ENCODE measurements around the gene SBF1. TPM values are rescaled to one million over a fixed set of nuclear protein-coding genes. Genes with fewer than 3 reads are reported as not detected.

Gene SBF1
- polyA plus RNA-seq, 1 of the 3 experiments (the other 2 are of a cell fraction): 29.1 TPM

DNA sequence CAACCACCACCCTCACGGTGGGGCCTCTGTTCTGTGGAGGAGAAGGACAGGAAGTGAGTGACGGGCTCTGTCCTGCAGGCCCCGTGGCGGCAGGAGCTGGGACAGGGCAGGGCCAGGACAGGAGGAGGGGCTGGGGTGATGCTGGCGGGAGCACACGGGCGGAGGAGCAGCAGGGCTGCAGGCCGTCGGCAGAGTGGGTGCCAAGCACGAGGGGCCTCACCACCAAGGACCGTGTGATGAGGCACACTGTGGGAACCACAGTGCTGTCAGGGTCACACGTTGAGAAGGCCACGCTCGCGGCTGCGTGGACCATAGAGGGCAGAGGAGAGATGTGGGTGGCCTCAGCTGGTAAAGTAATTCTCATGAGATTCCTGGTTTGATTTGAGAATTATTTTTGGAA, 42.1 kb upstream of the SBF1 start:
- no peak overlapping the region for H3K27ac ChIP-seq (ENCODE audit: low read depth in 2 of 2, low read length in 1 of 2)
- ChIA-PET CTCF (interaction anchor here (1.1 to 3.4 kb wide), 2 partner anchors 9 to 61 kb away, joined by 3 to 18 read pairs; partner anchors contain the start of genes CPT1B and SCO2), POLR2A (interaction anchor here (1.6 kb wide), 1 partner anchor 8 kb away, joined by 6 read pairs; no protein-coding TSS in a partner anchor)
- H3K9me2 ChIP-seq: no peaks in the 10 kb centered on the region
- no peak overlapping the region for H3K4me3 ChIP-seq (ENCODE audit: low read depth in 2 of 2, low read length in 1 of 2)
- no peaks in the 10 kb centered on the region for H3K4me1 ChIP-seq (ENCODE audit: control insufficient read depth in 1 of 2, insufficient read depth in 2 of 2, low read depth in 1 of 2, low read length in 1 of 2)
- H3K4me2 ChIP-seq: no peak overlapping the region
- peaks cover 49% of the 10 kb centered on the region for H3K79me2 ChIP-seq (ENCODE audit: insufficient read depth)
- H3F3A ChIP-seq (replicated peaks; ENCODE audit: insufficient read depth): no peaks in the 10 kb centered on the region
- H2AFZ ChIP-seq (ENCODE audit: low read depth): no peak overlapping the region
- no peak for DNase-seq
- H4K20me1 ChIP-seq (ENCODE audit: insufficient read depth): 0 out of 2 replicates have a peak, but pooled peaks cover 4% of the 10 kb centered on the region
- H3K9ac ChIP-seq: no peak overlapping the region
- WGBS (ENCODE audit: low lambda C conversion rate): 89% methylated on average over 16 of the region's 16 CpGs
- no peaks in the 10 kb centered on the region for H3K27me3 ChIP-seq (ENCODE audit: insufficient read depth)
- TF ChIP-seq FOXM1 (IDR thresholded peaks at IDR 0.05; ENCODE audit: low read depth) (no peak), MEF2A (IDR thresholded peaks at IDR 0.05; ENCODE audit: borderline replicate concordance, low read depth) (no peak)
- TF ChIP-seq, protein P1, sequence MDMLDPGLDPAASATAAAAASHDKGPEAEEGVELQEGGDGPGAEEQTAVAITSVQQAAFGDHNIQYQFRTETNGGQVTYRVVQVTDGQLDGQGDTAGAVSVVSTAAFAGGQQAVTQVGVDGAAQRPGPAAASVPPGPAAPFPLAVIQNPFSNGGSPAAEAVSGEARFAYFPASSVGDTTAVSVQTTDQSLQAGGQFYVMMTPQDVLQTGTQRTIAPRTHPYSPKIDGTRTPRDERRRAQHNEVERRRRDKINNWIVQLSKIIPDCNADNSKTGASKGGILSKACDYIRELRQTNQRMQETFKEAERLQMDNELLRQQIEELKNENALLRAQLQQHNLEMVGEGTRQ (IDR thresholded peaks at IDR 0.05; ENCODE audit: borderline replicate concordance, low read depth, low read length): no peak
- TF ChIP-seq, protein P2, sequence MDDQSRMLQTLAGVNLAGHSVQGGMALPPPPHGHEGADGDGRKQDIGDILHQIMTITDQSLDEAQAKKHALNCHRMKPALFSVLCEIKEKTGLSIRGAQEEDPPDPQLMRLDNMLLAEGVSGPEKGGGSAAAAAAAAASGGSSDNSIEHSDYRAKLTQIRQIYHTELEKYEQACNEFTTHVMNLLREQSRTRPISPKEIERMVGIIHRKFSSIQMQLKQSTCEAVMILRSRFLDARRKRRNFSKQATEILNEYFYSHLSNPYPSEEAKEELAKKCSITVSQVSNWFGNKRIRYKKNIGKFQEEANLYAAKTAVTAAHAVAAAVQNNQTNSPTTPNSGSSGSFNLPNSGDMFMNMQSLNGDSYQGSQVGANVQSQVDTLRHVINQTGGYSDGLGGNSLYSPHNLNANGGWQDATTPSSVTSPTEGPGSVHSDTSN (IDR thresholded peaks at IDR 0.05): no peak
- TF ChIP-seq, protein P3, sequence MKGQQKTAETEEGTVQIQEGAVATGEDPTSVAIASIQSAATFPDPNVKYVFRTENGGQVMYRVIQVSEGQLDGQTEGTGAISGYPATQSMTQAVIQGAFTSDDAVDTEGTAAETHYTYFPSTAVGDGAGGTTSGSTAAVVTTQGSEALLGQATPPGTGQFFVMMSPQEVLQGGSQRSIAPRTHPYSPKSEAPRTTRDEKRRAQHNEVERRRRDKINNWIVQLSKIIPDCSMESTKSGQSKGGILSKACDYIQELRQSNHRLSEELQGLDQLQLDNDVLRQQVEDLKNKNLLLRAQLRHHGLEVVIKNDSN (IDR thresholded peaks at IDR 0.05; ENCODE audit: borderline replicate concordance, low read depth): no peak
- no peaks in the 10 kb centered on the region for H3K9me3 ChIP-seq
- peaks cover 7 to 33% of the 10 kb centered on the region in 2 experiments for H3K36me3 ChIP-seq (replicated peaks in 1 of 2; ENCODE audit: control insufficient read depth in 1 of 2, insufficient read depth in 2 of 2, low read length in 1 of 2)

DNA sequence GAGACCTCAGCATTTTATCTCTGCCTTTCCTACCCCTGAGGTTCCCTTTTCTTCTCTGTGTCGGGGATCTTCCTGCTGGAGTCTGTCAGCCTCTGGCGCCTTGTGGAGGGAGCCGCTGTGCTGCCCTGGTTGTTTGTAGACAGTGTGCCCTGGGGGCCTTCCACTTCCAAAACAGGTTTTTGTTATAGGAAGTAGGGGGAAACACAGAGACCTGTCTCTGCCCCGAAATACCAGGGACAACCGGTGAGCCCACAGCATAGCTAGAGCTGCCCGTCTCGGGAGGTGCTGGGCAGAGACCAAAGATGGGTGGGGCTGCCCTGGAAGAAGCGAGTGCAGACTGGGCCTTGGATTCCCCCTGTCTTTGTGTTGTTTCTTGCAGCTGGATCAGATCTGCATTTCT, 41.2 kb upstream of the SBF1 start:
- Histone ChIP-seq H3K4me1 (ENCODE audit: control insufficient read depth in 1 of 2, insufficient read depth in 2 of 2, low read depth in 1 of 2, low read length in 1 of 2) (no peaks in the 10 kb centered on the region), H3K27me3 (ENCODE audit: insufficient read depth) (no peaks in the 10 kb centered on the region), H3K9ac (no peak overlapping the region), H3K4me2 (no peak overlapping the region), H3K9me3 (no peaks in the 10 kb centered on the region), H3F3A (replicated peaks; ENCODE audit: insufficient read depth) (no peaks in the 10 kb centered on the region), H3K36me3 (replicated peaks in 1 of 2; ENCODE audit: control insufficient read depth in 1 of 2, insufficient read depth in 2 of 2, low read length in 1 of 2) (peaks cover under 1 to 25% of the 10 kb centered on the region in 2 experiments), H4K20me1 (ENCODE audit: insufficient read depth) (0 out of 2 replicates have a peak, but pooled peaks cover 4% of the 10 kb centered on the region), H3K9me2 (no peaks in the 10 kb centered on the region), H2AFZ (ENCODE audit: low read depth) (no peak overlapping the region), H3K79me2 (ENCODE audit: insufficient read depth) (peaks cover 58% of the 10 kb centered on the region), H3K27ac (ENCODE audit: low read depth in 2 of 2, low read length in 1 of 2) (no peak overlapping the region), H3K4me3 (ENCODE audit: low read depth in 2 of 2, low read length in 1 of 2) (no peak overlapping the region)
- DNase-seq: no peak
- TF ChIP-seq MXI1 (IDR thresholded peaks at IDR 0.05; ENCODE audit: low read depth, low read length): no peak
- TF ChIP-seq, protein P4, sequence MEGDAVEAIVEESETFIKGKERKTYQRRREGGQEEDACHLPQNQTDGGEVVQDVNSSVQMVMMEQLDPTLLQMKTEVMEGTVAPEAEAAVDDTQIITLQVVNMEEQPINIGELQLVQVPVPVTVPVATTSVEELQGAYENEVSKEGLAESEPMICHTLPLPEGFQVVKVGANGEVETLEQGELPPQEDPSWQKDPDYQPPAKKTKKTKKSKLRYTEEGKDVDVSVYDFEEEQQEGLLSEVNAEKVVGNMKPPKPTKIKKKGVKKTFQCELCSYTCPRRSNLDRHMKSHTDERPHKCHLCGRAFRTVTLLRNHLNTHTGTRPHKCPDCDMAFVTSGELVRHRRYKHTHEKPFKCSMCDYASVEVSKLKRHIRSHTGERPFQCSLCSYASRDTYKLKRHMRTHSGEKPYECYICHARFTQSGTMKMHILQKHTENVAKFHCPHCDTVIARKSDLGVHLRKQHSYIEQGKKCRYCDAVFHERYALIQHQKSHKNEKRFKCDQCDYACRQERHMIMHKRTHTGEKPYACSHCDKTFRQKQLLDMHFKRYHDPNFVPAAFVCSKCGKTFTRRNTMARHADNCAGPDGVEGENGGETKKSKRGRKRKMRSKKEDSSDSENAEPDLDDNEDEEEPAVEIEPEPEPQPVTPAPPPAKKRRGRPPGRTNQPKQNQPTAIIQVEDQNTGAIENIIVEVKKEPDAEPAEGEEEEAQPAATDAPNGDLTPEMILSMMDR (IDR thresholded peaks at IDR 0.05): no peak
- TF ChIP-seq EZH2phosphoT487 (IDR thresholded peaks at IDR 0.05; ENCODE audit: borderline replicate concordance, low read depth): no peak
- no peak for TF ChIP-seq FOXJ3 (CRISPR knock-in tag; IDR thresholded peaks at IDR 0.05)
- no peak for TF ChIP-seq RFX5 (IDR thresholded peaks at IDR 0.05; ENCODE audit: low read length)
- no peak for TF ChIP-seq FOXM1 (IDR thresholded peaks at IDR 0.05; ENCODE audit: low read depth)
- no peak for TF ChIP-seq POLR2AphosphoS5 (IDR thresholded peaks at IDR 0.05; ENCODE audit: low read depth, low read length)
- no peak for TF ChIP-seq CHD2 (IDR thresholded peaks at IDR 0.05; ENCODE audit: low read length, partially characterized antibody)
- TF ChIP-seq SIN3A (IDR thresholded peaks at IDR 0.05; ENCODE audit: borderline replicate concordance, low read depth, low read length): no peak
- TF ChIP-seq NRF1 (IDR thresholded peaks at IDR 0.05; ENCODE audit: low read depth, low read length): no peak
- no peak for TF ChIP-seq TCF12 (IDR thresholded peaks at IDR 0.05)
- no peak for TF ChIP-seq GABPA (IDR thresholded peaks at IDR 0.05; ENCODE audit: low read depth)
- TF ChIP-seq, protein P2 (IDR thresholded peaks at IDR 0.05): no peak
- TF ChIP-seq, protein P5, sequence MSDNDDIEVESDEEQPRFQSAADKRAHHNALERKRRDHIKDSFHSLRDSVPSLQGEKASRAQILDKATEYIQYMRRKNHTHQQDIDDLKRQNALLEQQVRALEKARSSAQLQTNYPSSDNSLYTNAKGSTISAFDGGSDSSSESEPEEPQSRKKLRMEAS (IDR thresholded peaks at IDR 0.05; ENCODE audit: low read depth): no peak
- no peak for TF ChIP-seq GATA2 (CRISPR knock-in tag; IDR thresholded peaks at IDR 0.05)
- TF ChIP-seq TEAD4 (IDR thresholded peaks at IDR 0.05; ENCODE audit: borderline replicate concordance, insufficient read depth): no peak
- no peak for TF ChIP-seq RCOR1 (IDR thresholded peaks at IDR 0.05; ENCODE audit: low read length)
- ChIA-PET POLR2A (interaction anchor here (1.6 kb wide), 1 partner anchor 9 kb away, joined by 6 read pairs; no protein-coding TSS in a partner anchor), CTCF (interaction anchor here (3.4 kb wide), 1 partner anchor 9 kb away, joined by 18 read pairs; the partner anchor contains the start of gene SCO2)
- 100% methylated on average over 2 of the region's 8 CpGs for WGBS (ENCODE audit: low lambda C conversion rate)

All from SK-N-SH (cell line).